Activated CD8-positive, alpha-beta memory T cell treated with anti-CD3 and anti-CD28 coated beads, Interleukin-2, amount 50 U/mL, for 1 hour (primary cell): ENCODE results near the gene MTHFSD.

Experiments used
- DNase-seq: peaks from one replicate; pipeline ENCODE4 v3.0.0-alpha.2; 2020; ENCODE audit errors: extremely low read depth

The MTHFSD gene

GRCh38 chr16:86584071-86584685, 29.1 kb upstream of the MTHFSD start:
- no peak for DNase-seq

GRCh38 chr16:86581458-86581857, 26.4 kb upstream of the MTHFSD start:
- no peak for DNase-seq

- no peak for DNase-seq
These were observed 25.7 kb upstream of the MTHFSD start for GRCh38 chr16:86580791-86581170.

GRCh38 chr16:86580063-86580790, 25.2 kb upstream of the MTHFSD start:
- DNase-seq: no peak

- DNase-seq: no peak
These were observed 24.4 kb upstream of the MTHFSD start for GRCh38 chr16:86579268-86580062.

GRCh38 chr16:86578611-86579267, 23.7 kb upstream of the MTHFSD start:
- no peak for DNase-seq

- DNase-seq: no peak
These were observed 23.1 kb upstream of the MTHFSD start, which contains the start of gene FOXL1 for GRCh38 chr16:86578061-86578599. FOXL1 (plus strand) TSS chr16:86578549; CDS start chr16:86578724, 175 bp downstream.

- DNase-seq: no peak
These were observed 22.4 kb upstream of the MTHFSD start for GRCh38 chr16:86577314-86577971.

GRCh38 chr16:86576591-86577313, 21.7 kb upstream of the MTHFSD start:
- DNase-seq: no peak

GRCh38 chr16:86575754-86576557, 20.9 kb upstream of the MTHFSD start:
- no peak for DNase-seq

GRCh38 chr16:86575095-86575685, 20.2 kb upstream of the MTHFSD start:
- DNase-seq: no peak

- no peak for DNase-seq
These were observed 19.6 kb upstream of the MTHFSD start for GRCh38 chr16:86574646-86575045.

- no peak for DNase-seq
These were observed 18.8 kb upstream of the MTHFSD start for GRCh38 chr16:86573646-86574508.

GRCh38 chr16:86573215-86573614, 18.2 kb upstream of the MTHFSD start:
- no peak for DNase-seq

GRCh38 chr16:86572606-86573005, 17.6 kb upstream of the MTHFSD start:
- DNase-seq: no peak

- no peak for DNase-seq
These were observed 17.0 kb upstream of the MTHFSD start for GRCh38 chr16:86572041-86572521.

- DNase-seq: no peak
These were observed 16.5 kb upstream of the MTHFSD start for GRCh38 chr16:86571530-86571915.
